OCI-LY3 (cell line): ENCODE results near the gene GTF2I.

Source experiments
- CTCF ChIP-seq: fragments of 200-600, 300-600 bp; sonication (generic); IDR thresholded peaks from 2 replicates; pipeline ENCODE4 v1.5.1; 2014; ENCODE audit warnings: antibody characterized with exemption, low read length, low read depth
- EZH2phosphoT487 ChIP-seq: fragments of 200-600 bp; shearing (Covaris generic); IDR thresholded peaks from 2 replicates; pipeline ENCODE4 v1.6.1; 2018; ENCODE audit warnings: antibody characterized with exemption, mixed run types, low read depth

GRCh38 chr7:74656837-74657691, 454 bp upstream of the GTF2I start:
- TF ChIP-seq CTCF (no peak), EZH2phosphoT487 (no peak)
